ENCODE data around the gene DNAJC5. TPM values are rescaled to one million over a fixed set of nuclear protein-coding genes. Genes with fewer than 3 reads are reported as not detected.

DNAJC5 gene
- total RNA-seq, 4 donors from 2014 or later, result 40.6 to 59.7 (median 49.7) TPM

DNA sequence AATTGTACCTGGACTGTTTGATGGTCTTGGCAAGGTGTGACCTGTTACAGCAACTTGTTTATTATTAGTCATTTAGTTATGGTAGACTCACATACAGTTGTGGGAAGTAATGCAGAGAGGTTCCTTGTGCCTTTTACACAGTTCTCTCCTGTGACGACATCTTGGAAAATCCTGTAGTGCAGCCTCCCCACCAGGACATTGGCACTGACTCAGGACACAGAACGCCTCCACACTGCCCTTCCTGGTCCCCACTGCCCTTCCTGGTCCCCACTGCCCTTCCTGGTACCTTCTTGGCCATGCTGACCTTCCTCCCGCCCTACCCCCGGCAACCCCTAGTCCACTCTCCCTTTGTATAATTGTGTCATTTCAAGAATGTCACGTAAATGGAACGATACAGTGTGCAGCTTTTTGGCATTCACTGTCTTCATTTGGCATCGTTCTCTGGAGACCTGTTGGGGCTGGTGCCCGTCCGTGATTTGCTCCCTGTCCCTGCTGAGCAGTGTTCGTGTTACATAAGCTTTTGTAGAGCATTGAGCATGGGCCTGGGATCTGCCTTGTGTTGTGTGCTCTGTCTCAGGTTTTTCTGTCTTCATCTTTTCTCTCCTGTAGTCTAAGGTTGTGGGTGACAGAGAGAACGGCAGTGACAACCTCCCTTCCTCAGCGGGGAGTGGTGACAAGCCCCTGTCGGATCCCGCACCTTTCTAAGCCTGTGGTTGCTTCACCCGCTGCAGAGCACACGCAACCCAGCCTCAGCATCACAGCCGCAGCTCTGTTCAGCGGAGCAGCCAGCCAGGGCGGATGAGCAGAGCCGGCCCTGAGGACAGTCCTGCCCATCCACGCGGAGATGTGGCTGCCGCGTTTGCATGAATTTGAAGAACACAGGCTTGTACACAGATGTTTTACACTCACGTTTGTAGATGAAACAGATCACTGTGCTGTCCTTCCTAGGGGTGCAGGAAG lies 5.4 kb upstream of the DNAJC5 start:
- no peak for TF ChIP-seq POLR2A (IDR thresholded peaks at IDR 0.05)
- TF ChIP-seq, protein P1, sequence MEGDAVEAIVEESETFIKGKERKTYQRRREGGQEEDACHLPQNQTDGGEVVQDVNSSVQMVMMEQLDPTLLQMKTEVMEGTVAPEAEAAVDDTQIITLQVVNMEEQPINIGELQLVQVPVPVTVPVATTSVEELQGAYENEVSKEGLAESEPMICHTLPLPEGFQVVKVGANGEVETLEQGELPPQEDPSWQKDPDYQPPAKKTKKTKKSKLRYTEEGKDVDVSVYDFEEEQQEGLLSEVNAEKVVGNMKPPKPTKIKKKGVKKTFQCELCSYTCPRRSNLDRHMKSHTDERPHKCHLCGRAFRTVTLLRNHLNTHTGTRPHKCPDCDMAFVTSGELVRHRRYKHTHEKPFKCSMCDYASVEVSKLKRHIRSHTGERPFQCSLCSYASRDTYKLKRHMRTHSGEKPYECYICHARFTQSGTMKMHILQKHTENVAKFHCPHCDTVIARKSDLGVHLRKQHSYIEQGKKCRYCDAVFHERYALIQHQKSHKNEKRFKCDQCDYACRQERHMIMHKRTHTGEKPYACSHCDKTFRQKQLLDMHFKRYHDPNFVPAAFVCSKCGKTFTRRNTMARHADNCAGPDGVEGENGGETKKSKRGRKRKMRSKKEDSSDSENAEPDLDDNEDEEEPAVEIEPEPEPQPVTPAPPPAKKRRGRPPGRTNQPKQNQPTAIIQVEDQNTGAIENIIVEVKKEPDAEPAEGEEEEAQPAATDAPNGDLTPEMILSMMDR (IDR thresholded peaks at IDR 0.05), result no peak
- no peak overlapping the region for H3K4me3 ChIP-seq (ENCODE audit: low read depth, poor library complexity, severe bottlenecking)
- 59 to 69% methylated on average over 24 of the region's 25 CpGs for WGBS, 2 donors
- DNase-seq (ENCODE audit: low spot score in 2 of 2), result no peak
- intact Hi-C loops (cut with DNase I; ENCODE audit: low total_unique reads), result no loop called here

DNA sequence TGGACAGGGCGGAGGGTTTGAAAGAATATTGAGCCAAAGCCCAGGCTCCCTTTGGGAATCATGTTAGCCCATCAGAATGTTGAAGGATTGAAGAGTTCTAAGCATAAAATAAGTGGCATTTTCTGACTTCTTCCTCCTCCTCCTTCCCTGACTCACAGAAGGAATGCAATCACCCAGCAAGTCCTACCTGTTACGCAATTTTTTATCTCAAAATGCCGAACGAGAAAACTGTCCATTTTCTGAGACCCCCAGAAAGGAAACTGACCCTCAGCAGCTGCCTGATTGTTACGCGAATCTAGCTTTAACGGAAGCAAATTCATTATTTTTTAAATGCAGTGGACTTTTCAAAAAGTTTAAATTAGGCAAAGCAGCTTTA lies 4.7 kb upstream of the DNAJC5 start:
- H3K4me3 ChIP-seq (ENCODE audit: low read depth, poor library complexity, severe bottlenecking), result no peak overlapping the region
- TF ChIP-seq, protein P1 (IDR thresholded peaks at IDR 0.05), result no peak
- TF ChIP-seq POLR2A (IDR thresholded peaks at IDR 0.05), result no peak
- intact Hi-C loops (cut with DNase I; ENCODE audit: low total_unique reads), result no loop called here
- 83 to 87% methylated on average over 7 of the region's 7 CpGs for WGBS, 2 donors
- no peak for DNase-seq (ENCODE audit: low spot score in 2 of 2)

DNA sequence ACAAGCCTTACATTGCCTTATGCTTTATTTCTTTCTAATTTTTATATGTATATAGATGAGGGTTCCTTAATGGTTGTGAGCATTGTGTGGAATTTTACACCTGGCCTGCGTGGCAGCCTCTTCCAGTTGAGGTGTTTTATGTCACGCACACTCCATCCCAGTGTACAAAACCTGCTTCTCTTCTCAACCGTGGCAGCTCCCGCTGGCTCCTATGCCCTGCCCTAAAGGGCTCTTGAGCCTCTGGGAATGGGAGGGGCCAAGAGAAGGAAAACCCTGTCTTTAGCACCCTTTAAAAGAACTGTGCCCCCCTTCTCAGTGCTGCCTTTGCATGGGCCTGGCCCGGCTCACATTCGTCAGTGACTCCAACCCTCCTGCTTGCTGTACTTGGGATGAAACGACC lies 4.3 kb upstream of the DNAJC5 start:
- no peak for DNase-seq (ENCODE audit: low spot score in 2 of 2)
- intact Hi-C loops (cut with DNase I; ENCODE audit: low total_unique reads), result no loop called here
- H3K4me3 ChIP-seq (ENCODE audit: low read depth, poor library complexity, severe bottlenecking), result no peak overlapping the region
- TF ChIP-seq POLR2A (IDR thresholded peaks at IDR 0.05), result no peak
- TF ChIP-seq, protein P1 (IDR thresholded peaks at IDR 0.05), result no peak
- 61 to 74% methylated on average over 7 of the region's 7 CpGs for WGBS, 2 donors

DNA sequence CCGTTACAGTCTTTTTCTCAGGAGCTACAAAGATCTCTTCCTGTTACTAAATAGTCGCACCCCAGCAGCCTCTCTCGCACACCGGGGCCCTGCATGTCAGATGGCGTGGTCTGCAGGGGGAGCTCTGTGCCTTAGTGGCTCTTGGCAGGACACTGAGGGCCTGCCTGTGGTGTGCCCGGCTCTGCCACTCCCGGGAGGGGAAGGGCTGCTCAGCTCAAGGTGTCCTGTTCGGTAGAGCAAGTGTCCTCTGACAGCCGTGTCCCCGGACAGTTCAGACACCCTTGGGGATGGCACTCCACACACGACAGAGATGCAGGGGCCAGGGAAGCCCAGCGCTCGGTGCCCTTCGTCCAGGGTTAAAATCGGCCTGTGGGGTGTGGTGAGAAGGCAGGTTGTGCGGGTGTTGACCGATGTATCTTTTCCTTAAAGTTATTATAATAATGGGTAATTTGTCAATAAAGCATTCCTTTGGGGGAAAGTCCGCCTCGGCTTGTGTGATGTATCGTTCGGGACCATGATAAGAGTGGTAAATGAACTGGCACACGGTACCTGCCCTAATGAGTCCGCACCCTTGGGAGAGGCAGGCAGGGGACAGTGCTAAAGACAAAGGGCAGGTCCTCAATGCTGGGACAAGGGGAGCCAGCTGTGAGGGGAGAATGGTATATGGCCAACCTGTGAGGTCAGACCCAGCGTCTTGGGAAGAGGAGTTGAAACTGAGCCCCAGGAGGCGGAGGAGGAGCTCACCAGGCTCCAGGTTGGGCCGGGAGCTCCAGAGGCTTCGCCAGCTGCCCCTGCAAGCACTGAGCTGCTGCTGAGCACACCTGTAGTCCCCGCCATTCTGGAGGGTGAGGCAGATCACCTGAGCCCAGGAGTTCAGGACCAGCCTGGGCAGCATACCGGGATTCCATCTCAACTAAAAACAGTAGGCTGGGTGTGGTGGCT lies 3.6 kb upstream of the DNAJC5 start:
- DNase-seq (ENCODE audit: low spot score in 2 of 2), result no peak
- TF ChIP-seq POLR2A (IDR thresholded peaks at IDR 0.05), result no peak
- TF ChIP-seq, protein P1 (IDR thresholded peaks at IDR 0.05), result no peak
- WGBS, 2 donors, result 90 to 92% methylated on average over 29 of the region's 29 CpGs
- intact Hi-C loops (cut with DNase I; ENCODE audit: low total_unique reads), result no loop called here
- no peak overlapping the region for H3K4me3 ChIP-seq (ENCODE audit: low read depth, poor library complexity, severe bottlenecking)

DNA sequence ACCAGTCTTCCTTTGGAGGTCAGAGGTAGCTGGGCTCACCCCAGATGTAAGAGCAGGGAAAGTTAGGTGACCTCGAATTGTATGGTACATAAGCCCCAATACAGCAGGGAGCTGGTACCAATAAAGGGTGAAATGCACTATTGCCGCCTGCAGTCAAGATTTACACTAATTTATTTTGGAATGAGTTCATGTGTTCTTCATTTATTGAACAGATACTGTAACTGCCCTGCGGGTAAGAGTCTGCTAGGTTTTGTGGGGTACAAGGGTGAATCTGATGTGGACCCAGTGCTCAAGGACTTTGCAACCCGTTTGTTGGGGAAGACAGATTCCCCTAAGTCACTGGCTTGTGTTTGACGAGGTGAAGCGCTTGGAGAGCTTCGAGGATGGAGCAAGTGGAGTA lies 2.5 kb upstream of the DNAJC5 start:
- H3K4me3 ChIP-seq (ENCODE audit: low read depth, poor library complexity, severe bottlenecking), result no peak overlapping the region
- DNase-seq (ENCODE audit: low spot score in 2 of 2), result no peak
- 89% methylated on average over 7 of the region's 7 CpGs for WGBS, 2 donors
- TF ChIP-seq, protein P1 (IDR thresholded peaks at IDR 0.05), result no peak
- no peak for TF ChIP-seq POLR2A (IDR thresholded peaks at IDR 0.05)
- intact Hi-C loops (cut with DNase I; ENCODE audit: low total_unique reads), result no loop called here
